Sigmoid colon (tissue), 7 donors: ENCODE data around the gene CNIH4. TPM values are rescaled to one million over a fixed set of nuclear protein-coding genes. Genes with fewer than 3 reads are reported as not detected.
"Not testable (repeated sequence)": the region's sequence is repeated elsewhere in the genome, so short reads cannot be mapped to it uniquely, and the experiment has no call there.

Experiments
- DNase-seq: peaks from one replicate; pipeline ENCODE4 v3.0.0-alpha.2; 2019
- H3K27ac ChIP-seq, 4 donors: fragments of 200-600 bp; sonication (generic); one replicate each; pipeline ENCODE4 v1.5.1; 2016 to 2019; ENCODE audit warnings: mild to moderate bottlenecking in 1 of 4
- H3K27me3 ChIP-seq, 3 donors: fragments of 200-600 bp; sonication (generic); one replicate each; pipeline ENCODE4 v1.5.1; 2019; ENCODE audit warnings: mild to moderate bottlenecking in 1 of 3
- H3K36me3 ChIP-seq, 4 donors: fragments of 200-600 bp; sonication (generic); one replicate each; pipeline ENCODE4 v1.5.1; 2016 to 2019
- H3K4me1 ChIP-seq, 4 donors: fragments of 200-600 bp; sonication (generic); one replicate each; pipeline ENCODE4 v1.5.1; 2017 to 2019
- H3K4me3 ChIP-seq, 4 donors: fragments of 200-600 bp; sonication (generic); one replicate each; pipeline ENCODE4 v1.5.1; 2017 to 2019; ENCODE audit warnings: mild to moderate bottlenecking in 2 of 4, moderate library complexity in 1 of 4
- H3K9me3 ChIP-seq, 4 donors: fragments of 200-600 bp in 3 of 4; sonication (generic) in 3 of 4; one replicate each; pipeline versions ENCODE4 v1.5.1 to v1.6.1; 2013 to 2019
- EP300 ChIP-seq, 4 donors: sonication (generic); formaldehyde crosslinking; IDR thresholded peaks; one replicate each; pipeline ENCODE4 v1.6.1; 2017; ENCODE audit warnings: antibody characterized with exemption in 4 of 4
- POLR2A ChIP-seq, 2 donors: fragments of 450-650 bp; IDR thresholded peaks; one replicate each; pipeline ENCODE4 v1.6.1; 2016; ENCODE audit warnings: antibody characterized with exemption in 2 of 2, mild to moderate bottlenecking in 2 of 2, moderate library complexity in 2 of 2
- POLR2AphosphoS5 ChIP-seq, 4 donors: sonication (generic); formaldehyde crosslinking; IDR thresholded peaks; one replicate each; pipeline ENCODE4 v1.6.1; 2017; ENCODE audit warnings: antibody characterized with exemption in 4 of 4
- WGBS, 2 donors: extraction: QIAGEN DNeasy Blood & Tissue Kit; methylation state at CpG; one replicate each; pipeline ENCODE4 v1.1.7; 2013; 5-methylcytosine and 5-hydroxymethylcytosine counted together
- intact Hi-C: fragments of 100-400 bp; cut with DNase I; formaldehyde crosslinking; loops from one replicate; pipeline ENCODE4 v1.15.1; 2023
- polyA plus RNA-seq, 3 donors: library from polyadenylated mRNA; stranded (reverse); fragments of 200-250 nt; gene quantifications; one replicate each; pipeline ENCODE4 v1.2.3, GENCODE V29; 2013
- small RNA-seq, 3 donors: library from RNA; depleted of rRNA; stranded (forward); fragments of <200 nt; gene quantifications; one replicate each; pipeline ENCODE3, GENCODE V24; 2016
- total RNA-seq, 4 donors: library from RNA; depleted of rRNA; stranded (reverse); fragments of >200 nt; gene quantifications; one replicate each; pipeline ENCODE4 v1.1.0, GENCODE V29; 2016
- TF ChIP-seq, protein P1 (sequence below), 4 experiments: fragments of 450-650 bp in 3 of 4; fragments of 200-600 bp in 1 of 4; IDR thresholded peaks; one replicate each; pipeline ENCODE4 v1.5.1; 2016 to 2019; ENCODE audit warnings: antibody characterized with exemption in 4 of 4, mild to moderate bottlenecking in 3 of 4, moderate library complexity in 2 of 4
- donor health status: healthy with polysubstance abuse.
- donor health status: Bipolar disorder and iron deficiency.
- donor health status: healthy.

CNIH4 gene
- total and polyA plus RNA-seq, 7 donors = 26.0 to 65.5 (median 37.2) TPM

DNA sequence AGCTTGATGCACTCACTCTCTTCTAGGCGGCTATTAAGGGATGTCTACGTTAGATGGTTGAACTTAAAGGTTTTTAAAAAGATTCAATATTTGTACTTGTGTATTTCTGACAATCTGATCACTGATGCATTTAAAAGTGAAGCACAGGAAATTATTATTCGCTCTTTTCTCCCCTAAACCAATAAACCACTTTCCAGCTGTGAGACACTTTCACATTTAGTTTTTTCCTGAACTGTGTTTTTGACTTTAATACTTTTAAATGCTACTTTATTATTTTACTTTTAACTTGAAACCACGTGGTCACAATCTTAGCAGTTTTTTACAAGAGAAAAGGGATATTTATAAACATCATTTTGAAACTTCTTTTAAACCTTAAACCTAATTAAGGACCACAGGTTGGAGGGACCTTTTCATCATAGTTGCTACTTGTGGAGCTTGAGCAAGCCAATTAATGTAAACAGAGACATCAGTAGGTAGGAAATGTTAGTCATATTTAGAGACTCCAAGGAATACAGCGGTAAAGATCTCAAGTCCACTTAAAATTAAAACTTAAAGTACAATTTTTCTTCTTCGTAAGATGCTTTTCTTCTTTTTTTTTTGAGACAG, 68.7 kb downstream of the CNIH4 start:
- peaks cover 20 to 58% (median 43%) of the 10 kb centered on the region in 4 donors for H3K36me3 ChIP-seq
- no peaks in the 10 kb centered on the region for H3K27me3 ChIP-seq
- intact Hi-C loops = no loop called here
- H3K4me3 ChIP-seq = no peak overlapping the region
- no peaks in the 10 kb centered on the region for H3K9me3 ChIP-seq
- no peak overlapping the region for H3K27ac ChIP-seq
- peaks cover 0 to 64% (median 47%) of the 10 kb centered on the region in 4 donors for H3K4me1 ChIP-seq
- WGBS, 2 donors = 78 to 89% methylated on average over 6 of the region's 6 CpGs
- no peak for DNase-seq
- TF ChIP-seq EP300 (IDR thresholded peaks at IDR 0.05) = no peak
- TF ChIP-seq POLR2A (IDR thresholded peaks at IDR 0.05) = no peak
- no peak for TF ChIP-seq POLR2AphosphoS5 (IDR thresholded peaks at IDR 0.05)
- TF ChIP-seq, protein P1, sequence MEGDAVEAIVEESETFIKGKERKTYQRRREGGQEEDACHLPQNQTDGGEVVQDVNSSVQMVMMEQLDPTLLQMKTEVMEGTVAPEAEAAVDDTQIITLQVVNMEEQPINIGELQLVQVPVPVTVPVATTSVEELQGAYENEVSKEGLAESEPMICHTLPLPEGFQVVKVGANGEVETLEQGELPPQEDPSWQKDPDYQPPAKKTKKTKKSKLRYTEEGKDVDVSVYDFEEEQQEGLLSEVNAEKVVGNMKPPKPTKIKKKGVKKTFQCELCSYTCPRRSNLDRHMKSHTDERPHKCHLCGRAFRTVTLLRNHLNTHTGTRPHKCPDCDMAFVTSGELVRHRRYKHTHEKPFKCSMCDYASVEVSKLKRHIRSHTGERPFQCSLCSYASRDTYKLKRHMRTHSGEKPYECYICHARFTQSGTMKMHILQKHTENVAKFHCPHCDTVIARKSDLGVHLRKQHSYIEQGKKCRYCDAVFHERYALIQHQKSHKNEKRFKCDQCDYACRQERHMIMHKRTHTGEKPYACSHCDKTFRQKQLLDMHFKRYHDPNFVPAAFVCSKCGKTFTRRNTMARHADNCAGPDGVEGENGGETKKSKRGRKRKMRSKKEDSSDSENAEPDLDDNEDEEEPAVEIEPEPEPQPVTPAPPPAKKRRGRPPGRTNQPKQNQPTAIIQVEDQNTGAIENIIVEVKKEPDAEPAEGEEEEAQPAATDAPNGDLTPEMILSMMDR (IDR thresholded peaks at IDR 0.05) = no peak

DNA sequence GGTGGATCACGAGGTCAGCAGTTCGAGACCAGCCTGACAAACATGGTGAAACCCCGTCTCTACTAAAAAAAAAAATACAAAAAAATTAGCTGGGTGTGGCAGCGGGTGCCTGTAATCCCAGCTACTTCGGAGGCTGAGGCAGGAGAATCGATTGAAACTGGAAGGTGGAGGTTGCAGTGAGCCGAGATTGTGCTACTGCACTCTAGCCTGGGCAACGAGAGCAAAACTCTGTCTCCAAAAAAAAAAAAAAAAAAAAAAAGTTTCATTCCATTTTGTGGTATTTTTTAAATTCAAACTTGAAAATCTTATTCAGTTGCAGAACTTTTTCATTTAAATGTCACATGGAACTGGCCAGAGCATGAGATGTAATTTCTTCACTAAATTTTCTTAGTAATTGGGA, 70.2 kb downstream of the CNIH4 start:
- 90 to 96% methylated on average over 8 of the region's 8 CpGs for WGBS, 2 donors
- intact Hi-C loops, H3K4me3 ChIP-seq, H3K27me3 ChIP-seq, H3K9me3 ChIP-seq, DNase-seq: not testable (repeated sequence)
- peaks cover 0 to 79% (median 62%) of the 10 kb centered on the region in 4 donors for H3K4me1 ChIP-seq
- H3K36me3 ChIP-seq = peaks cover 18 to 48% (median 30%) of the 10 kb centered on the region in 4 donors
- H3K27ac ChIP-seq = peak overlapping the region in 3 of 4 donors; percentile 32 to 98 (median 53)

DNA sequence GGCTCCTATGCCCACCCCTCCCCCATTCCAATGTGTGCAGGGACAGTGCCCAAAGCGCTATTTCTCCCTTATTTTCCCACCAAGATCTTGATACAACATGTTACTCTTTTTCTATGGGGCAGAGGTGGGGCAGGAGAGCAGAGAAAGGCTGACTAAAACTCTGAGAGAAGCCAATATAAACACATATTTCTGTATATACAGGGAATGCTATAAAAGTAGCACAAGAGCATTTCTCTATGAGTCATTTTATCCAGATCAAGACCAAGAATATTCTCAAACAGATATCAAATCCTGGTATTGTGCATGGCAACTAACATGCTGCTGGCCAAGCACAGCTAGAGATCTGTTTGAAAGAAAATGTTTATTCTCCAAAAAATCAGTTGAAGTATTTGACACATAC, 70.7 kb downstream of the CNIH4 start:
- no peak for DNase-seq
- H3K4me3 ChIP-seq = no peak overlapping the region
- WGBS, 2 donors = 89 to 92% methylated on average over 1 of the region's 1 CpG
- H3K27ac ChIP-seq = peak overlapping the region; percentile 32 to 98 (median 42)
- H3K27me3 ChIP-seq = no peaks in the 10 kb centered on the region
- peaks cover 14 to 43% (median 25%) of the 10 kb centered on the region in 4 donors for H3K36me3 ChIP-seq
- TF ChIP-seq POLR2A (IDR thresholded peaks at IDR 0.05) (no peak), POLR2AphosphoS5 (IDR thresholded peaks at IDR 0.05) (no peak), EP300 (IDR thresholded peaks at IDR 0.05) (no peak)
- TF ChIP-seq, protein P1 (IDR thresholded peaks at IDR 0.05) = no peak
- H3K4me1 ChIP-seq = peaks cover 0 to 82% (median 66%) of the 10 kb centered on the region in 4 donors
- H3K9me3 ChIP-seq = no peaks in the 10 kb centered on the region
- intact Hi-C loops = no loop called here

DNA sequence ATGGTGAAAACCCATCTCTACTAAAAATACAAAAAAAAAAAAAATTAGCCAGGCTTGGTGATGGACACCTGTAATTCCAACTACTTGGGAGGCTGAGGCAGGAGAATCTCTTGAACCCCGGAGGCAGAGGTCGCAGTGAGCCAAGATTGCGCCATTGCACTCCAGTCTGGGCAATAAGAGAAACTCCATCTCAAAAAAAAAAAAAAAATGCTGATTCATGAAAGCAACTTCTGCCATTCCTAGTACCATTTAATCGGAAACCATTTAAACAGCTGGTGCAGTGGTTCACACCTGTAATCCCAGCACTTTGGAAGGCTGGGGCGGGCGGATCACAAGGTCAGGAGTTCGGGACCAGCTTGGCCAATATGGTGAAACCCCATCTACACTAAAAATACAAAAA, 72.0 kb downstream of the CNIH4 start:
- peak overlapping the region in 3 of 4 donors; percentile 0 to 98 (median 6) for H3K27ac ChIP-seq
- H3K4me1 ChIP-seq = peaks cover 0 to 87% (median 69%) of the 10 kb centered on the region in 4 donors
- H3K27me3 ChIP-seq, H3K4me3 ChIP-seq, intact Hi-C loops, H3K9me3 ChIP-seq, DNase-seq: not testable (repeated sequence)
- H3K36me3 ChIP-seq = peaks cover 3 to 30% (median 12%) of the 10 kb centered on the region in 4 donors
- WGBS, 2 donors = 96 to 97% methylated on average over 7 of the region's 7 CpGs

Small RNAs within 50 kb of the gene (small RNA-seq; reads per million reads assigned to genes)
- 0 reads per million in 3 donors for gene MIR4742

Other genes with a start within 250 kb of the CNIH4 start
- gene FBXO28, start 242.8 kb upstream of the CNIH4 start, total RNA-seq = 10 to 100 TPM; 21.9 to 32.7 (median 26.2) TPM
- gene FBXO28, start 242.8 kb upstream of the CNIH4 start, polyA plus RNA-seq = 10 to 100 TPM; 10.2 to 13.4 (median 12.2) TPM
- gene DEGS1, start 173.6 kb upstream of the CNIH4 start, total RNA-seq = 100 to 1,000 TPM in 2 of 4 donors, 10 to 100 TPM in 2; 84.6 to 111 (median 105) TPM
- gene DEGS1, start 173.6 kb upstream of the CNIH4 start, polyA plus RNA-seq = 10 to 100 TPM in 2 of 3 donors, 1 to 10 TPM in 1; 4.8 to 24.2 (median 12.3) TPM
- gene NVL, start 26.7 kb upstream of the CNIH4 start, total RNA-seq = 10 to 100 TPM; 21.4 to 26.6 (median 24.5) TPM
- gene NVL, start 26.7 kb upstream of the CNIH4 start, polyA plus RNA-seq = 10 to 100 TPM; 25.0 to 32.4 (median 30.6) TPM
- 100 to 1,000 TPM in 1 of 4 donors, 10 to 100 TPM in 3; 63.3 to 105 (median 66.6) TPM for gene WDR26, start 77.9 kb downstream of the CNIH4 start, total RNA-seq
- 10 to 100 TPM; 27.6 to 30.7 (median 28.8) TPM for gene WDR26, start 77.9 kb downstream of the CNIH4 start, polyA plus RNA-seq